Measurements from ENCODE around the gene RPS25. TPM values are rescaled to one million over a fixed set of nuclear protein-coding genes. Genes with fewer than 3 reads are reported as not detected.

RPS25 gene
- total RNA-seq, 1 experiment from 2014 or later: 1,252 TPM

DNA sequence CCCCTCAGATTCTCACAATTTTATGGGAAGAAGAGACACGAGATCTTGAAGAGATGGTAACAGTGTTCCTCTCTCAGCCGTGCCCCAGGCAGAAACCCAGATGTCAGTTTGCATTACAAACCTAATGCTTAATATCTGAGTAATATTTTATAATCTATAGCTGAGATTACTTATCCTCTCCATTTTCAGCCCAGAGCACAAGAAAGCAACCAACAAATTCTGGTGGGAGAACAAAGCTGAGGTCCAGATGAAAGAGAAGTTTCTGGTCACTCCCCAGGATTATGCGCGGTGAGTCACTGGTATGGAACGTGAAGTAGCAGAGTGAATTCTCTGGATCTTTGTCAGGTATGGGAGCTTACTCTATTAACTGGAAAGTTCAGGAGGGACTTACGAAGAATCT, 19.3 kb downstream of the RPS25 start:
- peak; percentile 77 for DNase-seq (ENCODE audit: unreplicated experiment)
- Mint-ChIP-seq H3K27me3 (ENCODE audit: insufficient read depth, unreplicated experiment) (no peaks in the 10 kb centered on the region), H3K4me3 (ENCODE audit: unreplicated experiment) (peak overlapping the region; percentile 95), H3K9me3 (ENCODE audit: unreplicated experiment) (no peaks in the 10 kb centered on the region), H3K36me3 (ENCODE audit: insufficient read depth, unreplicated experiment) (peaks cover 49% of the 10 kb centered on the region), H3K4me1 (ENCODE audit: insufficient read depth, unreplicated experiment) (peaks cover 5% of the 10 kb centered on the region), H3K27ac (ENCODE audit: low read depth, unreplicated experiment) (peak overlapping the region; percentile 70)
- TSS peak; percentile 46 for BruUV-seq (replicated peaks)
- ChIA-PET CTCF (interaction anchor here (0.7 to 2.4 kb wide), 4 partner anchors 10 to 27 kb away, joined by 3 to 10 read pairs (median 4); no protein-coding TSS in a partner anchor), POLR2A (interaction anchor here (0.6 to 14.9 kb wide), 19 partner anchors 10 to 415 kb away, joined by 3 to 286 read pairs (median 3); partner anchors contain the start of genes CBL, DDX6, RPS25 and TRAPPC4)
- intact Hi-C loops (cut with micrococcal nuclease): no loop called here
- TF ChIP-seq, protein P1, sequence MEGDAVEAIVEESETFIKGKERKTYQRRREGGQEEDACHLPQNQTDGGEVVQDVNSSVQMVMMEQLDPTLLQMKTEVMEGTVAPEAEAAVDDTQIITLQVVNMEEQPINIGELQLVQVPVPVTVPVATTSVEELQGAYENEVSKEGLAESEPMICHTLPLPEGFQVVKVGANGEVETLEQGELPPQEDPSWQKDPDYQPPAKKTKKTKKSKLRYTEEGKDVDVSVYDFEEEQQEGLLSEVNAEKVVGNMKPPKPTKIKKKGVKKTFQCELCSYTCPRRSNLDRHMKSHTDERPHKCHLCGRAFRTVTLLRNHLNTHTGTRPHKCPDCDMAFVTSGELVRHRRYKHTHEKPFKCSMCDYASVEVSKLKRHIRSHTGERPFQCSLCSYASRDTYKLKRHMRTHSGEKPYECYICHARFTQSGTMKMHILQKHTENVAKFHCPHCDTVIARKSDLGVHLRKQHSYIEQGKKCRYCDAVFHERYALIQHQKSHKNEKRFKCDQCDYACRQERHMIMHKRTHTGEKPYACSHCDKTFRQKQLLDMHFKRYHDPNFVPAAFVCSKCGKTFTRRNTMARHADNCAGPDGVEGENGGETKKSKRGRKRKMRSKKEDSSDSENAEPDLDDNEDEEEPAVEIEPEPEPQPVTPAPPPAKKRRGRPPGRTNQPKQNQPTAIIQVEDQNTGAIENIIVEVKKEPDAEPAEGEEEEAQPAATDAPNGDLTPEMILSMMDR (IDR thresholded peaks at IDR 0.05; ENCODE audit: unreplicated experiment): no peak

DNA sequence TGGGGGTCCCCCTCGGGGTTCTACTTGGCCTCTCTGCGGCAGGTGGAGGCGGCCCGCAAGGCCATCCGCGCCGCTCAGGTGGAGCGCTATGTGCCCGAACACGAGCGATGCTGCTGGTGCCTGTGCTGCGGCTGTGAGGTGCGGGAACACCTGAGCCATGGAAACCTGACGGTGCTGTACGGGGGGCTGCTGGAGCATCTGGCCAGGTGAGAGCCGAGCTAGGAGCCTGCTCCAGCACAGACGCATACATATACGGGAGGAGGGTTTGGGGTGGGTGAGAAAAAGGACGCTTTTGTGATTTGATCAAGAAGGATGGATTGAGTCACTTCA, 19.8 kb downstream of the RPS25 start:
- Mint-ChIP-seq H3K27ac (ENCODE audit: low read depth, unreplicated experiment) (peak overlapping the region; percentile 70), H3K4me3 (ENCODE audit: unreplicated experiment) (peak overlapping the region; percentile 95), H3K9me3 (ENCODE audit: unreplicated experiment) (no peaks in the 10 kb centered on the region), H3K27me3 (ENCODE audit: insufficient read depth, unreplicated experiment) (no peaks in the 10 kb centered on the region), H3K36me3 (ENCODE audit: insufficient read depth, unreplicated experiment) (peaks cover 44% of the 10 kb centered on the region), H3K4me1 (ENCODE audit: insufficient read depth, unreplicated experiment) (peaks cover 5% of the 10 kb centered on the region)
- TSS peak; percentile 61 for BruUV-seq (replicated peaks)
- CTCF ChIA-PET: interaction anchor here (0.8 to 2.4 kb wide), 4 partner anchors 10 to 68 kb away, joined by 3 to 10 read pairs (median 6); no protein-coding TSS in a partner anchor
- no peak for DNase-seq (ENCODE audit: unreplicated experiment)
- POLR2A ChIA-PET: interaction anchor here (0.6 to 14.9 kb wide), 17 partner anchors 10 to 415 kb away, joined by 3 to 286 read pairs (median 4); partner anchors contain the start of genes CBL, DDX6, RPS25 and TRAPPC4
- intact Hi-C loops (cut with micrococcal nuclease): no loop called here
- TF ChIP-seq, protein P1 (IDR thresholded peaks at IDR 0.05; ENCODE audit: unreplicated experiment): no peak

DNA sequence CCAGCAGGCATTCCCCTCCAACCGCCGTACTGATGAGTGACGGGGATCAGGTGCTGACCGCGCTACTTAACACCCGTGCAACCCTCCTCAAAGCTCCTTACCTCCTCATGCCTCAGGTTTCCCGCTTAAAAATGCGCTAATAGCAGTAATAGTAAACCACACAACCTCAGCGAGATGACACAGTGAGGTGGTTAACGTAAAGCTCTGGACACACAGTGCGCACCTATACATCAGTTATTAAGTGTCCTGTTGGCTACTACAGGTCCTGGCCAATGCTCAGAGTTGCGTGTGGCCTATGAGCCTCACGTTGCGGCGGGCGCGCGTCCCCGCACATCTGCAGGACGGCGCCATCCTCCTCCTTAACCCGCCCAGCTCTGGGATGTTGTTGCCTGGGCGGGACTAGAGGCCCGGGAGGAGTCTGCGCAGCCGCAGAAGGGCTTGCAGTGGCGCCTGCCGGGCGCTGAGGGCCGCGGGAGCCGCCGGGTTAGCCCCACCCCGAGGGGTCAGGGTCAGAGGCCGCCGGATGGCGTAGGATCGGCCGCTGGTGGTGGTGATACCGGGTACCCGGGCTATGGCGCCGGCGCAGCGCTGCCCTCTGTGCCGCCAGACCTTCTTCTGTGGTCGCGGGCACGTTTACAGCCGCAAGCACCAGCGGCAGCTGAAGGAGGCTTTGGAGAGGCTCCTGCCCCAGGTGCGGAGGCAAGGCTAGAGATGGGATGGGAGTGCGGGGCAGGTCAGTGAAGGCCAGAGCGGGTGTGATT, 20.3 kb downstream of the RPS25 start, which contains the start of gene CENATAC:
Gene CENATAC (plus strand): TSS at position 512 of the 761 bp plus-strand sequence. CDS start 60 bp downstream, at position 572.
- Mint-ChIP-seq H3K36me3 (ENCODE audit: insufficient read depth, unreplicated experiment) (peaks cover 39% of the 10 kb centered on the region), H3K4me3 (ENCODE audit: unreplicated experiment) (peak within 1 kb of the TSS; percentile 95), H3K9me3 (ENCODE audit: unreplicated experiment) (no peaks in the 10 kb centered on the region), H3K4me1 (ENCODE audit: insufficient read depth, unreplicated experiment) (peaks cover 5% of the 10 kb centered on the region), H3K27me3 (ENCODE audit: insufficient read depth, unreplicated experiment) (no peaks in the 10 kb centered on the region), H3K27ac (ENCODE audit: low read depth, unreplicated experiment) (peak within 1 kb of the TSS; percentile 70)
- no TSS peak for BruUV-seq (replicated peaks)
- peak; percentile 91 for DNase-seq (ENCODE audit: unreplicated experiment)
- ChIA-PET POLR2A (interaction anchor here (0.6 to 14.9 kb wide), 27 partner anchors 9 to 435 kb away, joined by 3 to 286 read pairs (median 4); partner anchors contain the start of genes BCL9L, C2CD2L, DDX6 and RPS25), CTCF (interaction anchor here (0.6 to 1.9 kb wide), 10 partner anchors 9 to 473 kb away, joined by 3 to 8 read pairs (median 3); no protein-coding TSS in a partner anchor)
- TF ChIP-seq, protein P1 (IDR thresholded peaks at IDR 0.05; ENCODE audit: unreplicated experiment): no peak
- intact Hi-C loops (cut with micrococcal nuclease): no loop called here
